Mucosa of descending colon (tissue), 3 donors: ENCODE data around the gene HMMR. TPM values are rescaled to one million over a fixed set of nuclear protein-coding genes. Genes with fewer than 3 reads are reported as not detected.

Experiments used
- total RNA-seq, 3 donors: library from RNA; stranded (reverse); fragmentation: NEBNext Ultra II Directional in 2 of 3; extraction: Animal tissue kit (Norgen Biotek cat#: 25700) in 2 of 3; gene quantifications; one replicate each; pipeline versions ENCODE4 v1.2.1 to v1.2.4, GENCODE V29; 2021 to 2023
- donor health status: DM: no; HTN: no; CAD: no; lungs with moderate emphysema.
- donor health status: DM: no; HTN: no; CAD: no.
- donor health status: DM: no; HTN: yes; CAD: no.

HMMR gene
- total RNA-seq, 3 donors from 2014 or later, result 2.3 to 19.0 (median 4.0) TPM

Other genes starting within 250 kb of the HMMR start
- 100 to 1,000 TPM; 138 to 190 (median 176) TPM for gene CCNG1, start 23.0 kb upstream of the HMMR start, total RNA-seq
- gene NUDCD2, start 530 bp upstream of the HMMR start, total RNA-seq, result 10 to 100 TPM; 17.5 to 24.1 (median 21.7) TPM
- gene MAT2B, start 45.0 kb downstream of the HMMR start, total RNA-seq, result 10 to 100 TPM; 69.4 to 72.5 (median 70.5) TPM